GOT3 (cell line): Measurements from ENCODE around the gene MEGF9.

Experiments
- DNase-seq: peaks from one replicate; lab custom pipeline; 2025; ENCODE audit warnings: mixed read lengths; lab: John Stamatoyannopoulos, UW

The MEGF9 gene

GRCh38 chr9:120705174-120705573, 9.1 kb downstream of the MEGF9 start:
- DNase-seq = no peak

- DNase-seq = no peak
Observed at GRCh38 chr9:120702075-120702474, 12.2 kb downstream of the MEGF9 start.

- no peak for DNase-seq
Observed at GRCh38 chr9:120701248-120701647, 13.0 kb downstream of the MEGF9 start.

- no peak for DNase-seq
Observed at GRCh38 chr9:120698766-120699165, 15.5 kb downstream of the MEGF9 start.

- no peak for DNase-seq
Observed at GRCh38 chr9:120697448-120697847, 16.8 kb downstream of the MEGF9 start.

GRCh38 chr9:120696551-120697230, 17.6 kb downstream of the MEGF9 start:
- DNase-seq = no peak

- DNase-seq = no peak
Observed at GRCh38 chr9:120694559-120694958, 19.7 kb downstream of the MEGF9 start.

GRCh38 chr9:120693700-120694008, 20.6 kb downstream of the MEGF9 start:
- DNase-seq = no peak

GRCh38 chr9:120692901-120693699, 21.2 kb downstream of the MEGF9 start:
- no peak for DNase-seq

- DNase-seq = no peak
Observed at GRCh38 chr9:120690372-120690771, 23.9 kb downstream of the MEGF9 start.

- DNase-seq = no peak
Observed at GRCh38 chr9:120689860-120690259, 24.4 kb downstream of the MEGF9 start.

- DNase-seq = no peak
Observed at GRCh38 chr9:120688758-120689157, 25.5 kb downstream of the MEGF9 start.

- no peak for DNase-seq
Observed at GRCh38 chr9:120683150-120683549, 31.1 kb downstream of the MEGF9 start.

- DNase-seq = no peak
Observed at GRCh38 chr9:120681121-120681520, 33.1 kb downstream of the MEGF9 start.

- DNase-seq = no peak
Observed at GRCh38 chr9:120680579-120680978, 33.7 kb downstream of the MEGF9 start.

- no peak for DNase-seq
Observed at GRCh38 chr9:120680161-120680560, 34.1 kb downstream of the MEGF9 start.

- DNase-seq = no peak
Observed at GRCh38 chr9:120677965-120678364, 36.3 kb downstream of the MEGF9 start.

- DNase-seq = no peak
Observed at GRCh38 chr9:120676767-120677402, 37.4 kb downstream of the MEGF9 start.

- DNase-seq = no peak
Observed at GRCh38 chr9:120668399-120668798, 45.9 kb downstream of the MEGF9 start.

GRCh38 chr9:120663950-120664349, 50.3 kb downstream of the MEGF9 start:
- DNase-seq = no peak

- DNase-seq = no peak
Observed at GRCh38 chr9:120663380-120663779, 50.9 kb downstream of the MEGF9 start.

GRCh38 chr9:120662513-120662912, 51.8 kb downstream of the MEGF9 start:
- no peak for DNase-seq

GRCh38 chr9:120659676-120660075, 54.6 kb downstream of the MEGF9 start:
- DNase-seq = no peak
